Keratinocyte (primary cell): ENCODE results near the gene KCNJ6. TPM values are rescaled to one million over a fixed set of nuclear protein-coding genes. Genes with fewer than 3 reads are reported as not detected.

Experiments
- DNase-seq: peaks from one replicate; pipeline ENCODE4 v3.0.0-alpha.2; 2011; ENCODE audit warnings: low read depth, missing footprints, low spot score
- FAIRE-seq: peaks from 2 replicates; lab custom pipeline; 2011; peaks lifted over from hg19 to GRCh38; lab: Jason Lieb, UNC
- H2AFZ ChIP-seq: 2 replicates; pipeline ENCODE4 v1.6.0; 2012; ENCODE audit warnings: low read length, control low read depth, inconsistent platforms; ENCODE audit not compliant: control insufficient read depth
- H3K27ac ChIP-seq: 2 replicates; pipeline ENCODE4 v1.5.1; 2011; ENCODE audit warnings: low read length; ENCODE audit not compliant: control insufficient read depth, insufficient read depth
- H3K27me3 ChIP-seq: 3 replicates; pipeline ENCODE4 v1.6.0; 2011; ENCODE audit warnings: low read length; ENCODE audit not compliant: control insufficient read depth, insufficient read depth; ENCODE audit errors: extremely low read depth
- H3K36me3 ChIP-seq, 2 experiments: 2 replicates in 1 of 2; 3 replicates in 1 of 2; pipeline ENCODE4 v1.5.1; 2011; ENCODE audit warnings: low read length in 2 of 2, mild to moderate bottlenecking in 1 of 2; ENCODE audit not compliant: control insufficient read depth in 2 of 2, insufficient read depth in 2 of 2; ENCODE audit errors: extremely low read depth in 1 of 2
- H3K4me1 ChIP-seq: 3 replicates; pipeline ENCODE4 v1.5.1; 2011; ENCODE audit warnings: low read length; ENCODE audit not compliant: control insufficient read depth, insufficient read depth; ENCODE audit errors: extremely low read depth
- H3K4me2 ChIP-seq: 3 replicates; pipeline ENCODE4 v1.6.0; 2011; ENCODE audit warnings: low read depth, low read length; ENCODE audit not compliant: control insufficient read depth, insufficient read depth; ENCODE audit errors: extremely low read depth
- H3K4me3 ChIP-seq, 3 experiments: fragments of 200-600 bp in 1 of 3; sonication (generic) in 1 of 3; 2 replicates in 2 of 3; 3 replicates in 1 of 3; pipeline ENCODE4 v1.5.1; 2011 to 2016; ENCODE audit warnings: low read length in 3 of 3, mild to moderate bottlenecking in 3 of 3, control low read depth in 2 of 3, inconsistent platforms in 1 of 3, low read depth in 1 of 3, mixed read lengths in 1 of 3, mixed run types in 1 of 3, moderate library complexity in 1 of 3; ENCODE audit not compliant: control insufficient read depth in 2 of 3, insufficient read depth in 2 of 3; ENCODE audit errors: extremely low read depth in 1 of 3
- H3K79me2 ChIP-seq: 2 replicates; pipeline ENCODE4 v1.6.0; 2012; ENCODE audit warnings: low read length; ENCODE audit not compliant: control insufficient read depth, insufficient read depth
- H3K9ac ChIP-seq: 3 replicates; pipeline ENCODE4 v1.6.0; 2011; ENCODE audit warnings: low read length; ENCODE audit not compliant: control insufficient read depth, insufficient read depth; ENCODE audit errors: extremely low read depth
- H3K9me1 ChIP-seq: 3 replicates; pipeline ENCODE4 v1.6.0; 2011; ENCODE audit warnings: low read length; ENCODE audit not compliant: control insufficient read depth, insufficient read depth; ENCODE audit errors: extremely low read depth
- H3K9me3 ChIP-seq: 2 replicates; pipeline ENCODE4 v1.5.1; 2012; ENCODE audit warnings: low read depth, low read length; ENCODE audit not compliant: control insufficient read depth
- H4K20me1 ChIP-seq: 3 replicates; pipeline ENCODE4 v1.6.0; 2011; ENCODE audit warnings: low read length; ENCODE audit not compliant: control insufficient read depth, insufficient read depth; ENCODE audit errors: extremely low read depth
- CTCF ChIP-seq, 3 experiments: IDR thresholded peaks in 1 of 3; conservative IDR thresholded peaks in 1 of 3; optimal IDR thresholded peaks in 1 of 3; 2 replicates in 2 of 3; 3 replicates in 1 of 3; pipeline versions ENCODE3 to v1.5.1; 2011; ENCODE audit warnings: low read length in 3 of 3, mild to moderate bottlenecking in 3 of 3, moderate library complexity in 2 of 3, control low read depth in 1 of 3, inconsistent platforms in 1 of 3; ENCODE audit not compliant: insufficient read depth in 2 of 3; ENCODE audit errors: extremely low read depth in 1 of 3
- EZH2 ChIP-seq: IDR thresholded peaks from one replicate; pipeline ENCODE4 v1.6.1; 2012; ENCODE audit warnings: inconsistent platforms, mild to moderate bottlenecking, low read length, moderate library complexity
- dilution Hi-C: fragments of 300-500 bp; cut with MboI; formaldehyde crosslinking; loops from one replicate; pipeline ENCODE4 v1.7.0; 2020; ENCODE audit warnings: low sequenced_read_pairs; ENCODE audit not compliant: extremely low pct_ligation_motif_present
- polyA plus RNA-seq, 5 experiments: library from polyadenylated mRNA; depleted of rRNA in 3 of 5; stranded (reverse) in 3 of 5; stranded (forward) in 1 of 5; unstranded in 1 of 5; fragments of >200 nt; gene quantifications; 1 replicate in 1 of 5; 2 replicates in 3 of 5; 3 replicates in 1 of 5; pipeline versions ENCODE4 v1.2.1 to v1.2.3, GENCODE V29; 2011 to 2012; ENCODE audit warnings: missing spikeins in 2 of 5, low read depth in 1 of 5, low replicate concordance in 1 of 5

Gene KCNJ6
- polyA plus RNA-seq, 1 donor (not counting 4 experiments of a cell fraction or from before 2014, with no cell fraction given) = not detected

DNA sequence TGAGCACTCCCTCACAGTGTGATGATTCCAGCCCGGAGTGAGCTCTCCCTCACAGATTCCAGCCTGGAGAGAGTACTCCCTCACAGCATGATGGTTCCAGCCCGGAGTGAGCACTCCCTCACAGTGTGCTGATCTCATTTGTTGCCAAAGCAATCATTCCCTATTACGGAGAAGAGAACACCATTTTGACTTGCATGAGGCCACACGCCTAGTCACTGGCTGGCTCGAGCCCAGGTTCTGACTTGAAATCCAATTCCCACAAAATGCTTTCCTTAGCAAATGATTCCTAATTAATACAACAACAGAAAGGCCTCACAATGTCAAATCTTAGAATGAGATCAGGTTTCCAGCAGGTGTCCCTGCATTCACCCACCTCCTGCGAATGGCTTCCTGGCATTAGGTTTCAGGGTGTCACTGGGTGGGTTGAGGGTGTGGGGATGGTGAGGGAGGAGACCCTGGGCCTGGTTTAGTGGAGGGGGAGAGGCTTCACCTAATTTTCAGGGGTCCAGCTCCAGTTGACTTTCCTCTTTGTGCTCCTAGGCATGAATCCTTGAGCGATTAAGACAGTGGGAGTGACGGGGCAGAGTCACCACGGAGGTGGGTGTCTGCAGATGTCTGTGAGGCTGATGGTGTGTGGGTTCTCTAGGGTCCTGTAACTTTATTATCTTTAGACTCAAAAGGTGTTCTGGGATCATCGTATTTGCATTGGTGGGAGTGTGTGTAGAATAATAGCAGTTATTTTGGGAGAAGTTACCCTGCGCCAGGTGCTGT lies 158.5 kb downstream of the KCNJ6 start:
- H3K27ac ChIP-seq = no peak overlapping the region
- no peak overlapping the region for H2AFZ ChIP-seq
- H3K27me3 ChIP-seq = peaks cover 2% of the 10 kb centered on the region
- H3K4me2 ChIP-seq = no peak overlapping the region
- no peaks in the 10 kb centered on the region for H4K20me1 ChIP-seq
- DNase-seq = no peak
- dilution Hi-C loops = no loop called here
- H3K9me1 ChIP-seq = no peaks in the 10 kb centered on the region
- peaks cover 6% of the 10 kb centered on the region for H3K4me1 ChIP-seq
- TF ChIP-seq CTCF (optimal IDR thresholded peaks at IDR 0.05 in 1 of 3, IDR thresholded peaks at IDR 0.05 in 1 of 3, conservative IDR thresholded peaks at IDR 0.05 in 1 of 3; ENCODE audit: extremely low read depth in 1 of 3, insufficient read depth in 2 of 3, low read length in 3 of 3) (no peak), EZH2 (no peak)
- no peak for FAIRE-seq
- no peaks in the 10 kb centered on the region for H3K9me3 ChIP-seq
- H3K9ac ChIP-seq = no peak overlapping the region
- H3K79me2 ChIP-seq = no peaks in the 10 kb centered on the region
- no peak overlapping the region for H3K4me3 ChIP-seq
- H3K36me3 ChIP-seq = no peaks in the 10 kb centered on the region

DNA sequence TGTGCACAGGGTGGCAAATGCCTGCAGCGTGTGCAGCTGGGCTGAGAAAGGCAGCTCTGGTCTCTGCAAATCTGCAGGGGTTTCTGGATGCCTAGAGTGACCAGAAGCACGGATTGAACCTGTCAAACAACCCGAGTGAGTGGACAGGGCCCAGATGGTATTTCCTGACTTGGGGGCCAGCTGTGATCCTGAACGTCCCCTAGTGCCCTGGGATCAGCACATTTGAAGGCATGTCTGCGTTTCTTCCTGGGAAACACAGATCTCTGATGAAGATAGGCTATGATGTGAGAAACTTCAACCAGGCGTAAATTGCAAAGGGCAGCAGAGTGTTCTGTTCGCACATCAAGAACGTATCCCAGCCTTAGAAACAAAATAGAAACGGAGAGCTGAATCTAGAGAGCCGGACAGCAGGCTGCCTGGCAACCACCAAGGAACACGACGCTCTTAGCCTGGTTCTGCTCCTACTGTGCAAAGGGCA lies 163.1 kb downstream of the KCNJ6 start:
- H3K4me1 ChIP-seq = no peaks in the 10 kb centered on the region
- no peak overlapping the region for H3K27ac ChIP-seq
- H3K9me1 ChIP-seq = no peaks in the 10 kb centered on the region
- no peaks in the 10 kb centered on the region for H3K36me3 ChIP-seq
- peaks cover 2% of the 10 kb centered on the region for H3K27me3 ChIP-seq
- dilution Hi-C loops = no loop called here
- no peak overlapping the region for H2AFZ ChIP-seq
- H4K20me1 ChIP-seq = no peaks in the 10 kb centered on the region
- H3K9ac ChIP-seq = no peak overlapping the region
- DNase-seq (no peak), FAIRE-seq (no peak)
- H3K9me3 ChIP-seq = no peaks in the 10 kb centered on the region
- TF ChIP-seq CTCF (optimal IDR thresholded peaks at IDR 0.05 in 1 of 3, IDR thresholded peaks at IDR 0.05 in 1 of 3, conservative IDR thresholded peaks at IDR 0.05 in 1 of 3; ENCODE audit: extremely low read depth in 1 of 3, insufficient read depth in 2 of 3, low read length in 3 of 3) (no peak), EZH2 (no peak)
- H3K4me2 ChIP-seq = no peak overlapping the region
- H3K79me2 ChIP-seq = no peaks in the 10 kb centered on the region
- no peak overlapping the region for H3K4me3 ChIP-seq
